WTC11 (cell line): ENCODE results near the gene PDAP1. TPM values are rescaled to one million over a fixed set of nuclear protein-coding genes. Genes with fewer than 3 reads are reported as not detected.

Experiments
- ATAC-seq: fragments of 200-7000 bp; cut with Tn5 transposase; 2 replicates; pipeline ENCODE4 v1.10.0; 2021; ENCODE audit warnings: mild to moderate bottlenecking, moderate library complexity
- CTCF ChIA-PET: fragments of 300-600 bp; sonication (Branson Sonifier 250); formaldehyde crosslinking; loops from one replicate; lab custom pipeline; 2021; ENCODE audit warnings: antibody characterized with exemption; lab: Charles Lee
- POLR2A ChIA-PET: fragments of 350-600 bp; sonication (Branson Sonifier 250); formaldehyde crosslinking; loops from one replicate; lab custom pipeline; 2021; ENCODE audit warnings: antibody characterized with exemption; lab: Charles Lee
- DNase-seq: peaks from one replicate; pipeline ENCODE4 v3.0.0; 2021; ENCODE audit warnings: low spot score
- H3K27ac Mint-ChIP-seq: 2 replicates; pipeline ENCODE4 v1.8.0; 2021; ENCODE audit warnings: mixed read lengths
- H3K27me3 Mint-ChIP-seq: 2 replicates; pipeline ENCODE4 v1.8.0; 2021; ENCODE audit warnings: low read depth, mild to moderate bottlenecking, moderate library complexity, mixed read lengths
- H3K36me3 Mint-ChIP-seq: 2 replicates; pipeline ENCODE4 v1.8.0; 2021; ENCODE audit warnings: mixed read lengths
- H3K4me1 Mint-ChIP-seq: 2 replicates; pipeline ENCODE4 v1.8.0; 2022; ENCODE audit warnings: mixed read lengths
- H3K4me3 Mint-ChIP-seq: 2 replicates; pipeline ENCODE4 v1.8.0; 2021; ENCODE audit warnings: mild to moderate bottlenecking, moderate library complexity, mixed read lengths
- H3K9me3 Mint-ChIP-seq: 2 replicates; pipeline ENCODE4 v1.8.0; 2021; ENCODE audit warnings: mixed read lengths
- ATF6 ChIP-seq: sonication (generic); formaldehyde crosslinking; IDR thresholded peaks from 2 replicates; pipeline ENCODE4 v1.8.1; 2023; ENCODE audit warnings: mild to moderate bottlenecking, missing genetic modification reagents
- CREB1 ChIP-seq: sonication (generic); formaldehyde crosslinking; IDR thresholded peaks from 2 replicates; pipeline ENCODE4 v1.8.0; 2023; ENCODE audit warnings: mild to moderate bottlenecking, missing genetic modification reagents
- GABPB1 ChIP-seq: sonication (generic); formaldehyde crosslinking; IDR thresholded peaks from 2 replicates; pipeline ENCODE4 v1.8.1; 2023; ENCODE audit warnings: mild to moderate bottlenecking, missing genetic modification reagents
- GTF2I ChIP-seq: fragments of 250-450 bp; sonication (Bioruptor Pico); conservative IDR thresholded peaks from 2 replicates; pipeline ENCODE4 v1.4.0; 2021; ENCODE audit warnings: mild to moderate bottlenecking
- JAZF1 ChIP-seq: fragments of 250-450 bp; sonication (Bioruptor Pico); IDR thresholded peaks from 2 replicates; pipeline ENCODE4 v1.9.0; 2021; ENCODE audit warnings: moderate library complexity, mild to moderate bottlenecking, inconsistent platforms
- JUN ChIP-seq: sonication (generic); formaldehyde crosslinking; IDR thresholded peaks from 2 replicates; pipeline ENCODE4 v1.8.0; 2023; ENCODE audit warnings: mild to moderate bottlenecking, missing genetic modification reagents
- SMAD4 ChIP-seq: sonication (generic); formaldehyde crosslinking; IDR thresholded peaks from 2 replicates; pipeline ENCODE4 v1.8.0; 2022; ENCODE audit warnings: mild to moderate bottlenecking, missing genetic modification reagents
- ZBTB21 ChIP-seq: sonication (generic); formaldehyde crosslinking; IDR thresholded peaks from 2 replicates; pipeline ENCODE4 v1.8.1; 2023; ENCODE audit warnings: mild to moderate bottlenecking, missing genetic modification reagents, borderline replicate concordance
- ZNF532 ChIP-seq: fragments of 250-450 bp; sonication (Bioruptor Pico); IDR thresholded peaks from 2 replicates; pipeline ENCODE4 v1.9.0; 2021; ENCODE audit warnings: mild to moderate bottlenecking, borderline replicate concordance
- total RNA-seq: library from RNA; stranded (reverse); gene quantifications from 3 replicates; pipeline ENCODE4 v1.2.3, GENCODE V29; 2021
- TF ChIP-seq, protein P1 (sequence below): fragments of 250-450 bp; sonication (Bioruptor Pico); IDR thresholded peaks from 2 replicates; pipeline ENCODE4 v2.1.2; 2022; ENCODE audit warnings: mild to moderate bottlenecking, moderate library complexity
- TF ChIP-seq, protein P2 (sequence below): fragments of 250-450 bp; sonication (Bioruptor Pico); IDR thresholded peaks from 2 replicates; pipeline ENCODE4 v1.9.0; 2021; ENCODE audit warnings: moderate library complexity, mild to moderate bottlenecking, inconsistent platforms, borderline replicate concordance
- TF ChIP-seq, protein P3 (sequence below): fragments of 250-450 bp; sonication (Bioruptor Pico); IDR thresholded peaks from 2 replicates; pipeline ENCODE4 v1.8.0; 2021; ENCODE audit warnings: mild to moderate bottlenecking
- TF ChIP-seq, protein P4 (sequence below): sonication (generic); formaldehyde crosslinking; IDR thresholded peaks from 2 replicates; pipeline ENCODE4 v1.8.0; 2022; ENCODE audit warnings: mild to moderate bottlenecking, missing genetic modification reagents
- TF ChIP-seq, protein P5 (sequence below): sonication (generic); formaldehyde crosslinking; IDR thresholded peaks from 2 replicates; pipeline ENCODE4 v1.8.1; 2023; ENCODE audit warnings: mild to moderate bottlenecking, missing genetic modification reagents
- TF ChIP-seq, protein P6 (sequence below): sonication (generic); formaldehyde crosslinking; IDR thresholded peaks from 2 replicates; pipeline ENCODE4 v1.8.1; 2023; ENCODE audit warnings: mild to moderate bottlenecking, missing genetic modification reagents, moderate library complexity

The PDAP1 gene
- total RNA-seq, 1 experiment from 2014 or later = 177 TPM

DNA sequence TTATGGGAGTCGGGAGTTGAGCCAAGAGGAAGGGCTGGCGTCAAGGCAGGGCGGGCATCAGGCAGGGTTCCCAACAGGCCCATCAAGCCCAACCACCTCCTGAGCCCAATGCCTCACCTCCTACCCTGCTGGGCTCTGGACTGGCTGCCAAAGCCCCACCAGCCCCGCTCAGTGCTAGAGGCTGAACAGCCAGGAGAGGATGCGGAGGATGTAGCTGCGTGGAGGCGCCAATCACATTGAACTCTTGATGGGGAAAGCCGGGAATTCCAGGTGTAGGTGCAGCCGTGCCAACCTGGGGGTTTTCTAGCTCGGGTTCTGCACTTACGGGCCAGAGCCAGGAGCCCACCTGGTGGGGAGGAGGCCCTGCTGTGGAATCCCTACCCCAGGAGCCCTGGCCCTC lies 44.7 kb upstream of the PDAP1 start (continued):
- TF ChIP-seq ZNF532 (CRISPR knock-in tag) (no peak), GTF2I (CRISPR knock-in tag) (no peak), ATF6 (CRISPR knock-in tag) (no peak), CREB1 (no peak)

DNA sequence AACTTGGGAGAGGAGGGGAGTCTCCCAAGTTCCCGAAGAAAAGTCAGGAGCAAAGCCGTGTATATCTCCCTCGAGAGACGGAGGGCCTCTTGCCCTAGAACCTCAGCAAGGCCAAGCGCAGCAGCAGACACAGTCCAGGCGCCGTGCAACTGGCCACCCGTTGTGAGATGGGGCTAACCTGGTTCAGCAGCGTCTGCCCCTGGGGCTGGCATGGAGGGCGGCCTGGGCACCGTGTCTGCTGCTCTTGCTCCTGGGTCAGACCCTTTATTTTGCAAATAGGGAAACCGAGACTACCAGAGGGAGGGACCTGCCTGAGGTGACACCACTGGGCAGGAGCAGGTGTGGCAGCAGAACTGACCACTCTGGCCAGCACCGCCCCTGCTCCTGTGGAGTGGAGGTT lies 44.1 kb upstream of the PDAP1 start:
- no peak for DNase-seq
- H3K27ac Mint-ChIP-seq = 0 out of 2 replicates have a peak overlapping the region, but pooled peaks have one; percentile 27
- no peak overlapping the region for H3K4me3 Mint-ChIP-seq
- peaks cover 58% of the 10 kb centered on the region for H3K36me3 Mint-ChIP-seq
- H3K27me3 Mint-ChIP-seq = no peaks in the 10 kb centered on the region
- H3K9me3 Mint-ChIP-seq = no peaks in the 10 kb centered on the region
- no peak for ATAC-seq
- TF ChIP-seq SMAD4 (no peak), ZBTB21 (no peak), GABPB1 (CRISPR knock-in tag) (no peak), JUN (no peak), GTF2I (CRISPR knock-in tag) (no peak), ATF6 (CRISPR knock-in tag) (no peak), JAZF1 (no peak)
- TF ChIP-seq, protein P1, sequence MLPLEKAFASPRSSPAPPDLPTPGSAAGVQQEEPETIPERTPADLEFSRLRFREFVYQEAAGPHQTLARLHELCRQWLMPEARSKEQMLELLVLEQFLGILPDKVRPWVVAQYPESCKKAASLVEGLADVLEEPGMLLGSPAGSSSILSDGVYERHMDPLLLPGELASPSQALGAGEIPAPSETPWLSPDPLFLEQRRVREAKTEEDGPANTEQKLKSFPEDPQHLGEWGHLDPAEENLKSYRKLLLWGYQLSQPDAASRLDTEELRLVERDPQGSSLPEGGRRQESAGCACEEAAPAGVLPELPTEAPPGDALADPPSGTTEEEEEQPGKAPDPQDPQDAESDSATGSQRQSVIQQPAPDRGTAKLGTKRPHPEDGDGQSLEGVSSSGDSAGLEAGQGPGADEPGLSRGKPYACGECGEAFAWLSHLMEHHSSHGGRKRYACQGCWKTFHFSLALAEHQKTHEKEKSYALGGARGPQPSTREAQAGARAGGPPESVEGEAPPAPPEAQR (CRISPR knock-in tag) = no peak
- TF ChIP-seq, protein P2, sequence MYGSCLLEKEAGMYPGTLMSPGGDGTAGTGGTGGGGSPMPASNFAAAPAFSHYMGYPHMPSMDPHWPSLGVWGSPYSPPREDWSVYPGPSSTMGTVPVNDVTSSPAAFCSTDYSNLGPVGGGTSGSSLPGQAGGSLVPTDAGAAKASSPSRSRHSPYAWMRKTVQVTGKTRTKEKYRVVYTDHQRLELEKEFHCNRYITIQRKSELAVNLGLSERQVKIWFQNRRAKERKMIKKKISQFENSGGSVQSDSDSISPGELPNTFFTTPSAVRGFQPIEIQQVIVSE (CRISPR knock-in tag) = no peak
- TF ChIP-seq, protein P3, sequence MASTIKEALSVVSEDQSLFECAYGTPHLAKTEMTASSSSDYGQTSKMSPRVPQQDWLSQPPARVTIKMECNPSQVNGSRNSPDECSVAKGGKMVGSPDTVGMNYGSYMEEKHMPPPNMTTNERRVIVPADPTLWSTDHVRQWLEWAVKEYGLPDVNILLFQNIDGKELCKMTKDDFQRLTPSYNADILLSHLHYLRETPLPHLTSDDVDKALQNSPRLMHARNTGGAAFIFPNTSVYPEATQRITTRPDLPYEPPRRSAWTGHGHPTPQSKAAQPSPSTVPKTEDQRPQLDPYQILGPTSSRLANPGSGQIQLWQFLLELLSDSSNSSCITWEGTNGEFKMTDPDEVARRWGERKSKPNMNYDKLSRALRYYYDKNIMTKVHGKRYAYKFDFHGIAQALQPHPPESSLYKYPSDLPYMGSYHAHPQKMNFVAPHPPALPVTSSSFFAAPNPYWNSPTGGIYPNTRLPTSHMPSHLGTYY (CRISPR knock-in tag) = no peak
- TF ChIP-seq, protein P4, sequence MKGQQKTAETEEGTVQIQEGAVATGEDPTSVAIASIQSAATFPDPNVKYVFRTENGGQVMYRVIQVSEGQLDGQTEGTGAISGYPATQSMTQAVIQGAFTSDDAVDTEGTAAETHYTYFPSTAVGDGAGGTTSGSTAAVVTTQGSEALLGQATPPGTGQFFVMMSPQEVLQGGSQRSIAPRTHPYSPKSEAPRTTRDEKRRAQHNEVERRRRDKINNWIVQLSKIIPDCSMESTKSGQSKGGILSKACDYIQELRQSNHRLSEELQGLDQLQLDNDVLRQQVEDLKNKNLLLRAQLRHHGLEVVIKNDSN (CRISPR knock-in tag) = no peak
- TF ChIP-seq, protein P5, sequence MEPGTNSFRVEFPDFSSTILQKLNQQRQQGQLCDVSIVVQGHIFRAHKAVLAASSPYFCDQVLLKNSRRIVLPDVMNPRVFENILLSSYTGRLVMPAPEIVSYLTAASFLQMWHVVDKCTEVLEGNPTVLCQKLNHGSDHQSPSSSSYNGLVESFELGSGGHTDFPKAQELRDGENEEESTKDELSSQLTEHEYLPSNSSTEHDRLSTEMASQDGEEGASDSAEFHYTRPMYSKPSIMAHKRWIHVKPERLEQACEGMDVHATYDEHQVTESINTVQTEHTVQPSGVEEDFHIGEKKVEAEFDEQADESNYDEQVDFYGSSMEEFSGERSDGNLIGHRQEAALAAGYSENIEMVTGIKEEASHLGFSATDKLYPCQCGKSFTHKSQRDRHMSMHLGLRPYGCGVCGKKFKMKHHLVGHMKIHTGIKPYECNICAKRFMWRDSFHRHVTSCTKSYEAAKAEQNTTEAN (CRISPR knock-in tag) = no peak
- TF ChIP-seq, protein P6, sequence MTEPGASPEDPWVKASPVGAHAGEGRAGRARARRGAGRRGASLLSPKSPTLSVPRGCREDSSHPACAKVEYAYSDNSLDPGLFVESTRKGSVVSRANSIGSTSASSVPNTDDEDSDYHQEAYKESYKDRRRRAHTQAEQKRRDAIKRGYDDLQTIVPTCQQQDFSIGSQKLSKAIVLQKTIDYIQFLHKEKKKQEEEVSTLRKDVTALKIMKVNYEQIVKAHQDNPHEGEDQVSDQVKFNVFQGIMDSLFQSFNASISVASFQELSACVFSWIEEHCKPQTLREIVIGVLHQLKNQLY (CRISPR knock-in tag) = no peak
- POLR2A ChIA-PET = no interaction called here
- H3K4me1 Mint-ChIP-seq = no peaks in the 10 kb centered on the region
- CTCF ChIA-PET = no interaction called here
